HG03039 (cell line): Measurements from ENCODE around the gene DUOX1.

ENCODE experiments used
- ATAC-seq: cut with Tn5 transposase; IDR thresholded peaks from one replicate; pipeline ENCODE4 v1.9.1; 2021; ENCODE audit warnings: mild to moderate bottlenecking, moderate library complexity; ENCODE audit not compliant: unreplicated experiment

The DUOX1 gene

DNA sequence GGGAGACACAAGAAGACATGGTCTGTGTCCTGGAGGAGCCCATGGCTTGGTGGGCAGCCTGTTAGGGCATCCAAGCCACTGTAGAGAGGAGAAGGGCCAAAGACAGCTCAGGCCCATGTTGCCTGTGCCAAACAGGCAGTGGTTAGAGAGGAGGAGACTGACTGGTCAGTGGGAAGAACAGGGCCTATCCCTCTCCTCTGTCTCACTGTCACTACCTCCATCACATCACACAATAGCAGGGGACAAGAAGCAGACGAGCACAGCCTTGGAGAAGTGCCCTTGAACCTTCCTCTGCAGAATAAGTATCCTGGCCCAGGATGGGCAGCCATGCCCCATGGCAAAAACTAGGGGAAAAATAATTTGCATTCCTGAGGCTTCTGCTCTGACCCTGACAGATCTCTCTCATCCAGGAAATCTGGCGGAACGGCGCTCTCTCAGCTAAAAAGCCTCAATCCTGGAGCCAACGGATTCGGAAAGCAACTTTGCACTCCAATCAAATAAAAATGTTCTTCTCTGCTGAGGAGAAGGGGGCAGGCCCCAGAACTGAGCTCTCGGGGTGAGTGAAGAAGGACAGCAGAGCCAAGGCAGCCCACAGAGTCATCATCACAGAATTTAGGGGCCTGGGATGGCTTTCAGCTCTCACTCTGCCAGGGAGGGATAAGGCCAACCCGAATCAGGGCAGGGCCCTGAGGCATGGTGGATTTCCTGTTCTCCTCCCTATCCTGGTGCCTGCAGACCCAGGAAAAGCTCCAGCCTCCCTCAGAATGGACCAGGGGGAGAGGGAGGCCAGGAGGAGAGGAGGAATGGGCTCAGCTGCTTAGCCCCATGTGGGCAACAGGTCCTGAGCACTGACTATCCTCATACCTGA, 56.3 kb downstream of the DUOX1 start:
- no peak for ATAC-seq

DNA sequence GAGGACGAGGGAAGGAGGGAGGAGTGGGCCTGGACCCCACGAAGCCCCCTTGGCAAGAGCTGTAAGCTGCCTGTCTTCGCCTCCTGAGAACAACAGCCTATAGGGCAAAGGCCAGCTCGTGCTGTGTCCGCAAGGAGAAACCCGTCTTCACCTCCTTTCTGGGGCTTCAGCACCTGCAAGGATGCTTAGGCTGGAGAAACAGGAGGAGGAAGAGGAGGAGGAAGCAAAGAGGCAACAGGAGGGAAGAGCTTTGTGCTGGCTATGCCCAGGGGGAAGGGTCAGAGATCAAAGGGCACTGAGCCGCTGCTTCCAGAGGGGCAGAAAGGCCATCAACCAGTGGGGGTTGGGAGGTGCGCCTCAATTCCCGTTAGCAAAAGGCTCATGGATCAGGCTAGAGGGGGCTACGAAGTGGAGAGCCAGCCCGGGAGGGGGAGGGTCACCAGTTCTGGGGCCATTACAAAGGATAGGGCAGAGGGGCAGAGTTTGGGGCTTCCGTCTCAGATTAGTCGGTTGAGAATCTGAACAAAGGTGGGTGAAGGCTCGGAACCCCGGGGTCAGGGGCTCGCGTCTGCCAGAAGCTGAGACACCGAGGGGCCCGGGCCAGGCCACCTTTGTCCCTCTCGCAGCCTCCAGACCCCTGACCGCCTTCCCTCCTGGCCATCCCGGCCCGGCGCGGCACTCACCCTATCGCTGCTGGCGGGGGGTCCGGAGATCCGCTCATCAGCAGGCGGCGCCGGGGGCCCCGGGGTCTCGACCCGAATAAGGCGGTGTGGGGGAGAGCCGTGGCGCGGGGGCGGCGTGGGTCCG, 57.2 kb downstream of the DUOX1 start:
- no peak for ATAC-seq

DNA sequence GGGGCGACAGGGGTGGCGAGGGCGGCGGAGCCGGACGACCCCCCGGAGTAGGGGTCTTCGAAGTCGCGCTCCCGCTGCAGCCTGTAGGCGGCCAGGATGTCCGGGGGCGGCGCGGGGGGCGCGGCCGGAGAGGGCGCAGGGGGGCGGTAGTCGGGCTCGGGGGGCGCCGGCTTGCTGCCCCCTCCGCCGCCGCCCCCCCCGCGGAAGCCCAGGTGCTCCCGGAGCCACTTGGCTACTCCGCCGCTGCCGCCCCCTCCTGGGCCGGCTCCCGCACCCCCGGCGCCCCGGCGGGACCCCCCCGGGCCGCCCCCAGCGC, 57.7 kb downstream of the DUOX1 start:
- ATAC-seq: no peak

DNA sequence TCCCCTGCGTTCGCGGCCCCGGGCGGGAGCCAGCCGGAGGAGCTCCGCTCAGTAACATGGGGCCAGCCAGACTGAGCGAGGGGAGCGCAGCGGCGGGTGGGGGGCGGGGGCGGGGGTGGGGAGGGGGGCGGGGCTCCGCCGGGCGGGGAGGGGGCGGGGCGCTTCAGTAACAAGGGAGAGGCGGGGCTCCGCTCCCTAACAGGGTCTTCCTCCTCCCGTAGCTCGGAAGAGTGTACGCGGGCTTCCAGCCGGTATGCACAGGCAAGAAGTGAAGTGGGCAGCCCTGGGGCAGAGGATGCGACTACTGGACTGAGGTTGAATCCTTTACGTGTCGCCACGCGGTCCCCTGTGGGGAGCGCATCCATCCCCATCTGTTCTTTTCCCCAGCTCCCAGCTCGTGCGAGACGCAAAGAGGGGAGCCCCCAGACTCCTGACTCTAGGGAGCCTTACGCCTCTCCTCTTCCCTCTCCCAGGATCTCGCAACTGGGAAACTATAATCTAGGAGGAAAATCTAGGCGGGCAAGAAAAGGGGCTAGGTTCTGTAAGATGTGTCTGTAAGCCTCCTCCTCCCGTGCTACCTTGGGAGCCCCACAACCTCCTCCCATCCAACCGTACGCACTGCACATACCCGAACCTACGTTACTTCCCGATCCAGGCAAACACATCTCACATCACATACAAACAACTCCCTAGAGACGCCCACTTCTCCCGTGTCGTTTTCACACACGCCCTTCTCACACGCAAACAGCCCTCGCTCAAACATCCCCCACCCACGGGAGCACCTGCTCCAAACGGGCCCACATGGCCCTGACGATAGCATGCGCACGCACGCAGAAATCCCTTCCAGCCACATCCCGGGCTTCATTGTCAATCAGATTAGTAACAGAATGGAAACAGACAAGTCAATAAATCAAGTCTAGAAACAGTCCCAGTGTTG, 58.4 kb downstream of the DUOX1 start, which contains the start of gene SHF:
Gene SHF (minus strand): TSS at position 73 of the 937 bp plus-strand sequence. CDS start 15 bp downstream, at position 58.
- ATAC-seq: no peak

DNA sequence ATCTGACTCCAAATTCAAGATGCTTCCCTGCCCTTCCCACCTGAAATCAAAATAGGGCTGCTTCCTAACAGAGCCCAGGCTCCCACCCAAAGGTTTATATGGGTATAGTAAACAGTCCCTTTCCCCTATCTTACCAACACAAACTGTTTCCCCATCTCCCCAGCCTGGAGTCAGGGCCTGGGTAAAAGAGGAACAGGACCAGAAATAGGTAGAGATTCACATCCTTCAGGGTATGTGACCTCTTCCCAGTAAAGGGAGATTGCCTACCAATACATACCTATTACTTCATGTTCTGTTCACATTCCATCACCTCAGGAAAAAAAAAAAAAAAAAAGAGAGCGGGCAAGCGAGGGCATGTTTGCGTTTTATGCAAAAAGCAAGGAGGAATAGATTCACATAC, 67.7 kb downstream of the DUOX1 start:
- no peak for ATAC-seq

DNA sequence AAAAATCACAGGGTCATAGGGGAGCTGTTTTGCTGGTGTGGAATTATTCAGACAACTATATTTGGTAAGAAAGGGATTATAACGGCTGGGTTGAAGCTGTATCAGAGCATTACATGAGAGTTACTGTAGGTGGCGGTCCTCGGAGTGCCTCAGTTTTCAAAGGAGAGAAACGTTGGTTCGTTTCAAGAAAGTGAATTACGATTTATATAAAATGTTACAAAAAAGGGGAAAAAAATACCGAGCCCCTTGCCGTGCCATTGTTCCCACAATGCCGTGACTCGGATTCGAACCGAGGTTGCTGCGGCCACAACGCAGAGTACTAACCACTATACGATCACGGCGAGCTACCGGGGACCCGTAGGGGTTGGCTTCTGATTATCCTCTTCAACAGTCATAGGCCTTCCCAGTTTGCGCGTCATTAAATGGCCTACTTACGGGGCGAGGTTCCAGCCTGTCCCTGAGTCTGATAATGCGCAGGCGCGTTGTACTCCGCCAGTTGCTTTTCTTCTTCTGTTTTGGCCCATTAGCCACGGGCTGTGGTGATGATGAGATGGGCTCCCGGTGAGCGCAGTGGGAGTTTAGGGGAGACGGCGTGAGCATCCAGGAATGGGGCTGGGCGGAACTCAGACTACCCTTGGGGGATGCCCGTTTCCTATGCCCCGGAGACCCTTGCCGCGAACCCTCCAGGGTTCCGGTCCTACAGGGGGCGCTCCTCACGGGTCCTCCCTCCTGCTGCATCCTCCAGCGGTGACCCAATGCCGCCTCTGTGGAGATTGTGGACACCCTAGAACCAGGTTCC, 68.7 kb downstream of the DUOX1 start:
- peak; percentile 40 for ATAC-seq

DNA sequence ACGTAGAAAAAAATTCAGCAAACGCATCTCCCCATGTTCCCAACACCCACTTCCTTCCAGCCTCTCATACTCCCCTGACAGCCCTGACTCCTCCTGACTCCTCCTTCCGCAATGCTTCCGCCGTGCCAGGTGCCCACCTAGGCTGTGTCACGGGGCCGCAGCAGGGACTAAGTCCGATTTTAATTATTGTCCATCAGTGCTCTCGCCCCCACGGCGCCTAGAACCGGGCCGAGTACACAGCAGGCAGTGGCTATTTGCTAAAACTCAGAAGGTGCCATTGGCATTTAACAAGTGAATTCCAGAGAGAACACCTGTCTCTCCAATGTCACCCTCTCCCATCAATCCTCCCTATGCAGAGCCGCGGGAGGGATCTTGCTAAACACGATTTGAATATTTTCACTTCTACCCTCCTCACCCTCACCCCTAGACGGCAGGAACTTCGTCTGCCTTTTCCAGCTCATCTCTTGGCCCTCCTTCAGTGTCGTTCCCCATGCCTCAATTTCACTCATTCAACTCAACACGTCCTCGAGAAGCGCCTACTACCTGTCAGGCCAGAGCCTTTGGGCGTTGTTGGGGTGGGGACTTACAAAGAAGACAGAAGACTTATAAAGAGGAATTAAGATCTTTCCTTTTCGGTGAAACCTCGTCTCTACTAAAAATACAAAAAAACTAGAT, 69.5 kb downstream of the DUOX1 start:
- peak; percentile 7 for ATAC-seq

DNA sequence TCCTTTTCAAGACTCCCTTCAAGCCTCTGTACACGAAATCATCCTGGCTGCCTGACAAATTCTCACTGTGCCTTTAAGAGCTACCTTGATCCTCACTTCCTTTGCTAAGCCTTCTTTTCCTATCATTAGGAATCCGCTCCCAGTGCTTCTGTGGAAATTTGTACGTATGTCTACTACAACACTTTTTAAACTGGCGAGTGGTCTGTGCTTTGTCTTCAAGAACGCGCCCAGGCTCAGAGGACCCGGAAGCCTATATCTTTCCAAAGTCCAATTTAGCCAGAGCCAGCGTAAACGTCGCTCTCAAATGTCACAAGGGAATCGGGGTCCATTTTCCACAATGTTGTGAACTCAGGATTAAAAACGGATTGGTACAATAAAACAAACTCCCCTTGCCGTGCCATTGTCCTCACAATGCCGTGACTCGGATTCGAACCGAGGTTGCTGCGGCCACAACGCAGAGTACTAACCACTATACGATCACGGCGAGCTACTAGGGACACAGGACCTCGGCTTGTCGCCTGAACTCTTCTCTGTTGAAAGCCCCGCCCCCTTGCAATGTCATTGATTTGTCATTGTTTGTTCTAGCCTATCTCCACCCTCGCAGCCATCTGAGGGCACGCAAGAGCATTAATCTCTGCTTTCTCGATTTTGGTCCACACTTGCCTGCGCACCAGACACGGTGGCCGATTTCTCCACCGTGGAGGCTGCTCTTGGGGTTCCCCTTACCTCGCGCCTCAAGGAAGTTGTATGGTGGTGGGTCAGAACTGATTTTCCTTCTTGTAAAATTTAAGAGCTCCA, 70.4 kb downstream of the DUOX1 start:
- peak; percentile 31 for ATAC-seq

DNA sequence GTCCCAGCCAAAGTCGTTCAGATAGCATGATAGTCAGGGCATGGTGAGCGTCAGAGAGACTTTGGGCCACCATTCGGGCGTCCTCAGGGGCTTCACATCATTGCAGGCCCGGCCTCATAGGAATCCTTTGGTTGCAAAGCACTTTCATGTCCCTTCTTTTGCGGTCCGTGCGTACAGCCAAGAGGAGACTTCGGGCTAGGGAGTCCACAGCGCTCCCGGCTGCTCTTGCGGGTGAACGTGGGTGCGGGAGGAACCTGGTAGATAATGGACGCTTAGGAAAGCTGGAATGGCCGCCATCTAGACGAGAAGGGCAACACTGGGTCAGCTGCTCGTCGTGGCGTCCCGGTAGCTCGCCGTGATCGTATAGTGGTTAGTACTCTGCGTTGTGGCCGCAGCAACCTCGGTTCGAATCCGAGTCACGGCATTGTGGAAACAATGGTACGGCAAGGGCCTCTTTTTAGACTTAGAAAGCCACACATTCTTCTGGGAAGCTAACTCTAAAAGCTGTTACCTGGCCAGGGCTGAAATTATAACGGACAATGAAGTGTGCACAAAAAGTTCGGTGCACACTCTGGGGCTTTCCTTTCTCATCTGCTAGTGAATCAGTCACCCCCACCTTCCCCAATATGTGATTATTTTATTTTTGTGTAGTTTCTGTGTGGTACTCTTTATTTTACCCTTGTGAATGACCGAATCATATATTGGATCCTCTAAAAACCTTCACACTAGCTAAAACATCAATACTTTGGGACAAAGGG, 71.2 kb downstream of the DUOX1 start:
- ATAC-seq: peak; percentile 11

DNA sequence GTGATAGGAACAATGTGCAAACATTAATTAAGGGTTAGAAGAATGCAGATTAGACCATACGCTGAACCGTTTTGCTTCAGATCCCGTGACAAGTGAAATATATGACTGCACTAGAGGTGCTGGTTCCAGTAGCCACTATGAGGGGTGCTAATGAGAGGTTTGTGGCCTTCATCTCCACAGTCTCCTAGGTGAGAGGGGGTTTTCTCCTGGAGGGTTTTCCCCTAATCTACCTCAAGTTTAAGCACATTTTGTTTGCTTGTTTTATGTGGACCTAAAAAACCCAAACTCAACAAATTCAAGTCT, 71.7 kb downstream of the DUOX1 start:
- no peak for ATAC-seq

DNA sequence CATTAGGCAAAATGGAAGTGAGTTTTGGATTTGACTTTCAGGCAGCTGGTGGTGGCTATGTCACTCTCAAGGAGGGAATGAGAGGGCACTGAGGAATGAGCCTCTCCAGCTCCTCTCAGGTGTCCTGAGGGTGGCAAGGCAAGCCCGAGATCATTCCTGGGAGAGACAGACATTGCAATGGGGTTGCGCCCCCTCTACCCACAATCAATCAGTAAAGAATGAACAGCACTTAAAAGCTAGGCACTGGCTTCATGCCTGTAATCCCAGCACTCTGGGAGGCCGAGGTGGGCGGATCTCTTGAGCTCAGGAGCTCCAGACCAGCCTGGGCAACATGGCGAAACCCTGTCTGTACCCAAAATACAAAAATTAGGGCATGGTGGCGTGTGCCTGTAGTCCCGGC, 72.1 kb downstream of the DUOX1 start:
- no peak for ATAC-seq

DNA sequence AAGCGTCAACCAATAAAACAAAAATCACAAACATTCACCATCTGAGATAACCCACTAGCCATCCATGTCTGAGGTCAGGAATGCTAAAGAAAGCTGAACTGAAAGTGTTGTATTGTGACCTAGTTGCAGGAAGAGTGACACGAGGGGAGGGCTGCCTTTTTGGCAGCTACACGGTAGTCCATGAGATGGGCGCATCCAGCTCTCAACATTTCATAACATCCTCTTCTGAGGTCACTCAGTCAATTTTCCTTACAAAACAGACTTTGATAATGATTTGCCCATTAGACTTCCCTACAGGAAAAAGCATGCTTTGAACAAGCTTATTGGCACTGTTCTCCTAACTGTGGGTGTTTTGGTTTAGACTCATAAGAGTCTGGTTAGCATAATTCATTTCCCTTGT, 73.4 kb downstream of the DUOX1 start:
- ATAC-seq: no peak

DNA sequence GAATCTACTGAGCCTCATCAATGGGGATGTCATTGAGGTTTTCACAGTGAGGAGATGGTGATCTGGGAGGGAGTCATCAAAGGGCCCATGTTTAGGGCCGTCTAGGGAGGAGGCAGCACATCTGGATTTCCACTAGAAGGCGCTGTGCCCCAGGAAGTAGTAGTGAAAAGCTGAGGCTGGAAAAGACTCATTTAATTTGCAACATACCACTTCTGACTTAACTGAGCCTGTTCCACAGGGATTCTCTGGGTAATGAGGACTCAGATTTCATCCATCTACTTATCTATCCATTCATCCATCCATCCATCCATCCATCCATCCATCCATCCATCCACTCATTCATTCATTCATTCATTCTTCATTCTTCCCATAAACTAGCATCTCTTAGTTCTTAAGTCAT, 75.4 kb downstream of the DUOX1 start:
- ATAC-seq: no peak

DNA sequence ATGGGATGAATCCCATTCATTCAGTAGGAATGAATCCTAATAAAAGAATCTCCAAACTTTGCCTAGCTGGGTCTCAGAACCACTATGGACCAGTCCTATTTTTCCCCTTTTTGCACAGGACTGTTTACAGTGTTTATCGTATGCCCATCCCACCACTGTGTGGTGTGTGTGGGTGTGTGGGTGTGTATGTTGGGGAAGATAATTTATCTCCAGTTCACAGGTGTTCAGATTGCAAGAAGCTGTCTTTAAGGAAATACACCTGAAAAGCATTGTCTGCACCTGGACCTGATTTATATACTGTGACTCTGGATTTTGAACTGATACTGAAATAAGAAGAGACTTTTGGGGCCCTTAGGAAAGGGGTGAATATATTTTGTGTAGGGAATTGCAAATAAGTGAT, 82.7 kb downstream of the DUOX1 start:
- ATAC-seq: no peak
